Fibroblast of pulmonary artery (primary cell): Measurements from ENCODE around the gene FIBP.

Source experiments
- DNase-seq: peaks from one replicate; pipeline ENCODE4 v3.0.0-alpha.2; 2010; ENCODE audit warnings: low read depth
- H3K4me3 ChIP-seq: replicated peaks from 2 replicates; pipeline ENCODE4 v1.5.1; 2011; ENCODE audit warnings: low read depth, mild to moderate bottlenecking, control low read depth, low read length, moderate library complexity
- TF ChIP-seq, protein P1 (sequence below): IDR thresholded peaks from 2 replicates; pipeline ENCODE4 v1.5.1; 2011; ENCODE audit warnings: mild to moderate bottlenecking, control low read depth, low read length, inconsistent platforms; ENCODE audit errors: missing control alignments

FIBP gene

GRCh38 chr11:65927904-65928397 is 39.7 kb upstream of the FIBP start:
- no peak overlapping the region for H3K4me3 ChIP-seq
- DNase-seq = no peak
- TF ChIP-seq, protein P1, sequence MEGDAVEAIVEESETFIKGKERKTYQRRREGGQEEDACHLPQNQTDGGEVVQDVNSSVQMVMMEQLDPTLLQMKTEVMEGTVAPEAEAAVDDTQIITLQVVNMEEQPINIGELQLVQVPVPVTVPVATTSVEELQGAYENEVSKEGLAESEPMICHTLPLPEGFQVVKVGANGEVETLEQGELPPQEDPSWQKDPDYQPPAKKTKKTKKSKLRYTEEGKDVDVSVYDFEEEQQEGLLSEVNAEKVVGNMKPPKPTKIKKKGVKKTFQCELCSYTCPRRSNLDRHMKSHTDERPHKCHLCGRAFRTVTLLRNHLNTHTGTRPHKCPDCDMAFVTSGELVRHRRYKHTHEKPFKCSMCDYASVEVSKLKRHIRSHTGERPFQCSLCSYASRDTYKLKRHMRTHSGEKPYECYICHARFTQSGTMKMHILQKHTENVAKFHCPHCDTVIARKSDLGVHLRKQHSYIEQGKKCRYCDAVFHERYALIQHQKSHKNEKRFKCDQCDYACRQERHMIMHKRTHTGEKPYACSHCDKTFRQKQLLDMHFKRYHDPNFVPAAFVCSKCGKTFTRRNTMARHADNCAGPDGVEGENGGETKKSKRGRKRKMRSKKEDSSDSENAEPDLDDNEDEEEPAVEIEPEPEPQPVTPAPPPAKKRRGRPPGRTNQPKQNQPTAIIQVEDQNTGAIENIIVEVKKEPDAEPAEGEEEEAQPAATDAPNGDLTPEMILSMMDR = no peak

- DNase-seq = no peak
- no peak overlapping the region for H3K4me3 ChIP-seq
- TF ChIP-seq, protein P1 = no peak
Observed at GRCh38 chr11:65925397-65925796, 37.1 kb upstream of the FIBP start.

DNA sequence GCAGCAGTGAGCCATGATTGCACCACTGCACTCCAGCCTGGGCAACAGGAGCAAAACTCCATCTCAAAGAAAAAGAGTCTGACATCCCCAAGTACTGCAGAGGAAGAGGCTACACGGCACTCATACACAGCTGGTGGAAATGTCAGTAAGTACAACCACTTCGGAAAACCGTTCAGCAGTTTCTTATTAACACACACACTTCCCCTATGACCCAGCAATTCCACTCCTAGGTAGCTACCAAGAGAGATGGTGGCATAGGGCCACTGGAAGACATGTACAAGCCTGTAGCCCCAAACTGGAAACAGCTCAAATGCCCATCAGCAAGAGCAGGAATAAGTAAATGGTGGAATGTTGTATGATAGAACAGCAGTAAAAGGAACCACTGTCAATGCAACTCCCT is 34.3 kb upstream of the FIBP start:
- TF ChIP-seq, protein P1 = no peak
- no peak overlapping the region for H3K4me3 ChIP-seq
- no peak for DNase-seq

GRCh38 chr11:65921876-65922275 is 33.6 kb upstream of the FIBP start:
- H3K4me3 ChIP-seq = no peak overlapping the region
- DNase-seq = no peak
- TF ChIP-seq, protein P1 = no peak

DNA sequence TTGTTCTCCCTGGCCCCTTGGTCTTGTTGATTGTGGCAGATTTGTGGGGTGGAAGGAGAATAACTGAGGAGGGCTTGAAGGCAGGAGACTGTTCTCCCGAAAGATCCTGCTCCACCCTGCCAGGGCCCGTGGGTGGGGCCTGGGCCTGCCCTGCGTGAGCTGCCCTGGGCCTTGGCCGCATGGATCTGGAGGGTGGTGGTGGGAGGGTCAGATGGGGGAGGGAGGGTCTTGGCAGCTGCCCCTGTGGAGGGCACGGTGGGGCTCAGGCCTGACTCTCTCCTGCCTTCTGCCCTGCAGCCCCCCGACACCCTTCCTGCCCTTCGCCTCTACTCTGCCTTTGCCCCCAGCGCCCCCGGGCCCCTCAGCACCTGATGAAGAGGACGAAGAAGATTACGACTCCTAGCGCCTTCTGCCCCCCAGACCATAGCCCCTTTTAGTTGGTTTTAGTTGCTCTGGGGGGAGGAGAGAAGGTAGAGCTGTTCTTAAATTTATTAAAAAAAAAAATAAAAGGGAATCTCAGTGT is 32.8 kb upstream of the FIBP start:
- H3K4me3 ChIP-seq = peak overlapping the region; percentile 10
- TF ChIP-seq, protein P1 = no peak
- DNase-seq = no peak

GRCh38 chr11:65920372-65920802 is 32.1 kb upstream of the FIBP start:
- H3K4me3 ChIP-seq = peak overlapping the region; percentile 78
- DNase-seq = no peak
- TF ChIP-seq, protein P1 = no peak
